ENCODE measurements around the gene LRRC63.

- no peak for TF ChIP-seq CTCF (conservative IDR thresholded peaks at IDR 0.05; ENCODE audit: low read depth, low read length)
- no peak for TF ChIP-seq EZH2 (IDR thresholded peaks at IDR 0.05; ENCODE audit: borderline replicate concordance, low read depth, low read length, poor library complexity, severe bottlenecking)
These were observed 85.2 kb downstream of the LRRC63 start for GRCh38 chr13:46296921-46297320.

Data from A673 (cell line).